ENCODE results near the gene WDR81.
A peak's percentile ranks its signal among the peaks of the same experiment; 100 is the strongest.
"Not testable (repeated sequence)": the region's sequence is repeated elsewhere in the genome, so short reads cannot be mapped to it uniquely, and the experiment has no call there.

The WDR81 gene

GRCh38 chr17:1754430-1755112 is 30.1 kb downstream of the WDR81 start:
- DNase-seq = no peak

- DNase-seq = no peak
Measured at GRCh38 chr17:1755252-1755826, 30.8 kb downstream of the WDR81 start.

DNA sequence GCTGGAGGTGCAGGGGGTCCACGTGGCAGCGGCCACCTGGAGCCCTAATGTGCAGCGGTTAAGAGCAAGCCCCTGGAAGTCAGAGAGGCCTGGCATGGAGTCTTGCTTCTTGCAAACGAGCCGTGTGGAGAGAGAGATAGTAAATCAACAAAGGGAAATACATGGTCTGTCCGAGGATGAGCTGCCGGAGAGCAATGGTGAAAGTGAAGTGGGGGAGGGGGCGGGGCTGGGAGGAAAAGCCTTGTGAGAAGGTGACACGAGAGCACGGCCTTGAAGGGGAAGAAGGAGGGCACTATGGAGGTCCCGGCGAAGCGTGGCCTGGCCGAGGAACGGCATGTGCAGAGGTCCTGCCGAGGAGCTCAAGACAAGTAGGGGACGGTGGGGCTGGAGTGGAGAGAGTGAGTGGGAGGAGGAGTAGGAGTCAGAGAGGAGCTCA is 31.3 kb downstream of the WDR81 start:
- no peak for DNase-seq

GRCh38 chr17:1758807-1759206 is 34.3 kb downstream of the WDR81 start:
- DNase-seq = no peak

DNA sequence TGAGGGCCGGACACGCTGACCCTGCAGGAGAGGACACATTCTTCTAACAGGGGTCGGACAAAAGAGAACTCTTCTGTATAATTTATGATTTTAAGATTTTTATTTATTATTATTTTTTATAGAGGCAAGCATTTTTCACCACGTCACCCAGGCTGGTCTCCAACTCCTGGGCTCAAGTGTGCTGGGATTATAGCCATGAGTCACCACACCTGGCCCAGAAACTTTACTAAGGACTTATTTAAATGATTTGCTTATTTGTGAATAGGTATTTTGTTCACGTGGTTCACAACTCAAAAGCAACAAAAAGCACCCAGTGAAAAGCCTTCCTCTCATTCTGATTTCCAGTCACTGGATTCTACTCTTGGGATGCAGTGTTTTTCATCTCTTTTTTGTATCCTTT is 35.0 kb downstream of the WDR81 start:
- DNase-seq = no peak

DNA sequence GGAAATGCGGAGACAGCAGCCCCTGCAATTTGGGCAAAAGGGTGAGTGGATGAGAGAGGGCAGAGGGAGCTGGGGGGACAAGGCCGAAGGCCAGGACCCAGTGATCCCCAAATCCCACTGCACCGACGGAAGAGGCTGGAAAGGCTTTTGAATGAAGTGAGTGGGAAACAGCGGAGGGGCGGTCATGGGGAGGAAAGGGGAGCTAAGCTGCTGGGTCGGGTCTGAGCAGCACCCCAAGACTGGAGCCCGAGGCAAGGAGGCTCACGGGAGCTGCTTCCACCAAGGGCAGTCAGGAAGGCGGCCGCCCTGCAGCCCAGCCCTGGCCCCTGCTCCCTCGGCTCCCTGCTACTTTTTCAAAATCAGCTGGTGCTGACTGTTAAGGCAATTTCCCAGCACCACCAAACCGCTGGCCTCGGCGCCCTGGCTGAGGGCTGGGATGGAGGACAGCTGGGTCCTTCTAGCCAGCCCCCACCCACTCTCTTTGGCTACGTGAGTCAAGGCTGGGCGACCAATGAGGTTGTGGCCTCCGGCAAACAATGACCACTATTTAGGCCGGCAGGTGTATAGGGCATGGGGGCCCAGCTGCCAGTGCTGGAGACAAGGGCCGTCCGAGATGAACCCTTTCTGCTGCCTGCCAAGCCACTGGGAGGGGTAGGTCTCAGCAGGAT is 37.9 kb downstream of the WDR81 start:
- DNase-seq = peak in 1 of 14 donors; percentile 41

DNA sequence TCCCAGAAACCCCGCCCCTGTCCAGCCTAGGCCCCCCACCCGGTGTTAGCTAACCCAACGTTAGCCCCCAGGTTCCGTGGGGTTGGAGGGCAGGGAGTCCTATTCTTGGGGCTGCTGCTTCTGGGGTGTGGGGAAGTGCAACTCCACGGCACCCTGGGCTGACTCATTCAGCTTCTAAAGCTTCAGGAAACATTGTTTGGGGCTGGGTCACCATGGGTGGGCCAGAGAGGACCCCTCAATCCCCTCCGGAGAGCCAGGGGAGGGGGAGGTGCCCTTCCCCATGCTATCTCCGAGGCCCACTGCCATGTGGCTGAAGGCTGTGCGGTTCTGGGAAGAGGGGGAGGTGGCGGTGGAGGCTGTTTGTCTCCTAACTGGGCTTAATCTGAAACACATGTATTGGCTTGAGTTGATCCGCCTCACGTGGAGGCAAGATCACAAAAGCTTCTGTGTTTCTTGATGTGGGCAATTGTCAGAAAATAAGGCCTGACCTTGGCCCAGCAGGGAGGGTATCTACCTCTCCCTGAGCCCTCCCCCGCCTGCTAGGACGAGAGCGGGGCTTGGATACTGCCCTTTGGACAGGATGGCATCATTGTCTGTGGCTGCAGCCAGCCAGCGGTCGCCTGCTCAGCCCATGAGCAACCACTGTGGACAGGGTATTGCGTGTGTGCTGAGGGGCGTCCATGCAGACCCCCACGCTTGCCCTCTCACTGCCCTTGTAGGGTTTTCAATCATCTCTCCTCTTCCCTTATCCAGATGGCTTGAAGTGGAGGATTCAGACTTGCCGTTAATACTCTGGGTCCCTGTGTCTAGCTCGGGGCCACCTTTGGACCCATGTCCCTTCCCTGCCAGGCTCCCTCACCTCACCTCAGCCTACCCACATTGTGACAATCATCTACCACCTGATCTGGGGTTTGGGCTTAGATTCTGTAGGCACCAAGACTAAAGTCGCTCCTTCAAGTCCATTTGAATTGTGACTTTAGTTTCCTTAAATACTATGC is 38.7 kb downstream of the WDR81 start:
- peak in 3 of 14 donors; percentile 11 to 48 (median 35) for DNase-seq

DNA sequence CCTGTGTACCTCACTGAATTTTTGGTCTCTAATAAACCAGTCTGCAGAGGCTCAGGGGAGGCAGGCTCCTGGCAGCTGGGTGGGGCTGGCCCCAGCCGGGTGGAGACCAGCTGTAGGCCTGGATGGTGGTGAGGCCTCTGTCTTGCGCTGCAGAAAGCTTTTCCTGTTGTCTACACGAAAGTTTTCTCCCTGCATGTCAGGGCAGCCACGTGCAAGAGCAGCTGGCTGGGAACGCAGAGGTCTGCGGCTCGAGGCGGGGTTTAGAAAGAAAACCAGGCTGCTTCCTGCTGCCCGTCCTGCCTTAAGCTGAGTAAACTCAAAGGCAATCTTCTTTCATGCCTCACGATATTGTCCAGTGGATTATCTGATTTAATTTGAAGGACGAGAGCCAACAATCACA is 39.8 kb downstream of the WDR81 start:
- DNase-seq = peak in 3 of 14 donors; percentile 35 to 44 (median 40)

DNA sequence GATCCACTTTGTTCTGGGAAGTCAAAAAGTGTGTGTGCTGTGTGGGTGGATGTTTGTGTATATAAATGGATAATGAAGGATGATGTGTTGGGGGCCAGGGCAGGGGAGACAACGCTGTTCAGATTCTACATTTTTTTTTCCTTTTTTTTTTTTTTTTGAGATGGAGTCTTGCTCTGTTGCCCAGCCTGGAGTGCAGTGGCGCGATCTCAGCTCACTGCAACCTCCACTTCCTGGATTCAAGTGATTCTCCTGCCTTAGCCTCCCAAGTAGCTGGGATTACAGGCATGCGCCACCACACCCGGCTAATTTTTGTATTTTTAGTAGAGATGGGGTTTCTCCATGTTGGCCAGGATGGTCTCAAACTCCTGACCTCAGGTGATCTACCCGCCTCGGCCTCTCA is 40.2 kb downstream of the WDR81 start:
- DNase-seq = not testable (repeated sequence)

GRCh38 chr17:1765576-1765975 is 41.1 kb downstream of the WDR81 start:
- no peak for DNase-seq

DNA sequence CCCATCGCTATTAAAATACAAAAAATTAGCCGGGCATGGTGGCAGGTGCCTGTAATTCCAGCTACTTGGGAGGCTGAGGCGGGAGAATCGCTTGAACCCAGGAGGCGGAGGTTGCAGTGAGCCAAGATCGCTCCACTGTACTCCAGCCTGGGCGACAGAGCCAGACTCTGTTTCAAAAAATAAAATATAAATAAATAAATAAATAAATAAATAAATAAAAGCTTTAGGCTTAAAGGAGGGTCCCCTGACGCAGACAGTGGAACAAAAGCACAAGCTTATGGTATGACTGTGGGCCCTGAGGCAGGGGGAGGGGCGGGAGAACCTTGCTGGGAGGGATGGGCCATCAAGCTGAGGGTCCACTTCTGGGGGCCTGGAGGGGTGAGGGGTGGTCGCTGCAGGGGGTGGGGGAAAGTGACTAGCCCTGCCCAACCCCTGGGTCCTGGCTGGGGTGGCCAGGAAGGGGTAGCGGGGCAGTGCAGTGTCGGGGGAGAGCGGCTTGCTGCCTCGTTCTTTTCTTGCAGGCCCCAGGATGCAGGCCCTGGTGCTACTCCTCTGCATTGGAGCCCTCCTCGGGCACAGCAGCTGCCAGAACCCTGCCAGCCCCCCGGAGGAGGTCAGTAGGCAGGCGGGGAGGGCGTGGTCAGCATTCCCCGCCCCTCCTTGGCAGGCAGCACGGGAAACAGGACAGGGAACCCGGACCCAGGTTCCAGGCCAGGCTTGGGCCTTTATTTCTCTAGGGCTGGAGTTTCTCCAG is 42.1 kb downstream of the WDR81 start:
- DNase-seq = no peak

GRCh38 chr17:1767358-1767757 is 42.9 kb downstream of the WDR81 start:
- DNase-seq = no peak

- no peak for DNase-seq
Measured at GRCh38 chr17:1769822-1770477, 45.4 kb downstream of the WDR81 start.

GRCh38 chr17:1773000-1773695 is 48.6 kb downstream of the WDR81 start:
- DNase-seq = not testable (repeated sequence)

GRCh38 chr17:1773696-1774181 is 49.2 kb downstream of the WDR81 start:
- no peak for DNase-seq

GRCh38 chr17:1774390-1775176 is 50.1 kb downstream of the WDR81 start:
- DNase-seq = no peak

DNA sequence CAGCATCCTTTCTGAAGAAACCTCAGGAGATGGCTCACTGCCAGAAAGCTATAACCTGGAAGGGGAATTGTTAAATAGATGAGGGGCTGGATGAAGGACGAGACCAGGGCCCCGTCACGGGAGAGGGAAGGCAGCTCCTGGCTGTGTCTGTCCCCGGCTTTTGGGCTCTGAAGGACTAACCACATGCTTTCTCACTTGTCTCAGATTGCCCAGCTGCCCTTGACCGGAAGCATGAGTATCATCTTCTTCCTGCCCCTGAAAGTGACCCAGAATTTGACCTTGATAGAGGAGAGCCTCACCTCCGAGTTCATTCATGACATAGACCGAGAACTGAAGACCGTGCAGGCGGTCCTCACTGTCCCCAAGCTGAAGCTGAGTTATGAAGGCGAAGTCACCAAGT is 51.8 kb downstream of the WDR81 start:
- no peak for DNase-seq

- no peak for DNase-seq
Measured at GRCh38 chr17:1776857-1777256, 52.4 kb downstream of the WDR81 start.

DNA sequence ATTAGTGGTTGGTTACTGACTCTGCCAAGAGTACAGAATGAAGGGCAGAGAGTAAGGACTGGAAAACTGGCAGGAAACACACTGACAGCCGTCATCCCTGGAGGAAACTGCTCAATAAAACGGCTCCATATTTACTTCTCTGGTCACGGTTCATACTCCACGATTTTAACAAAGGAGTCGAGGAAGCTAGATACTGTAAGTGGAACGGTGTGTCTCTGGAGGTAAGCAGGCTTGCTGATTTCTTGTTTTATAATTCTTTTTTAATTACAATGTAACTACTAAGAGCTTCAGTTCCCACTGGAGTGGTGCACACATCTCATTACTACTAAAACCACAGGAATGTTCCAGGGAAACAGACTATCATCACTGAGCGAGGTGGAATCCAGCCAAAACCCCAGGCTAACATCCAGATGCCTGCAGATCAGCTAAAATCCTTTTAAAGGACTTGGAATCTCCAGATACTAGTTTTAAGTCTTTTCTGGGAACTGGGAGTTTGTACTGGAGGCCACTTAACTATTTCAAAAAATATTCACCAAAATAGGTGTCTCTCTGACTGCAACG is 55.1 kb downstream of the WDR81 start:
- no peak for DNase-seq

Data from C1 segment of cervical spinal cord (tissue), 14 donors.